ENCODE measurements around the gene PSMC3IP. TPM values are rescaled to one million over a fixed set of nuclear protein-coding genes. Genes with fewer than 3 reads are reported as not detected.

PSMC3IP gene
- total RNA-seq, result 0.89 and 5.2 TPM in 2 replicates

GRCh38 chr17:42577532-42578281 lies at the start of gene PSMC3IP:
PSMC3IP (minus strand) TSS chr17:42577729; CDS start chr17:42577686, 43 bp downstream.

GRCh38 chr17:42609182-42609813 lies 31.8 kb upstream of the PSMC3IP start, which contains the start of the genes RETREG3 and TUBG1:
RETREG3 (minus strand) TSS chr17:42609374; CDS start chr17:42609324, 50 bp downstream.
TUBG1 (plus strand) TSS chr17:42609683; CDS start chr17:42609738, 55 bp downstream.

DNA sequence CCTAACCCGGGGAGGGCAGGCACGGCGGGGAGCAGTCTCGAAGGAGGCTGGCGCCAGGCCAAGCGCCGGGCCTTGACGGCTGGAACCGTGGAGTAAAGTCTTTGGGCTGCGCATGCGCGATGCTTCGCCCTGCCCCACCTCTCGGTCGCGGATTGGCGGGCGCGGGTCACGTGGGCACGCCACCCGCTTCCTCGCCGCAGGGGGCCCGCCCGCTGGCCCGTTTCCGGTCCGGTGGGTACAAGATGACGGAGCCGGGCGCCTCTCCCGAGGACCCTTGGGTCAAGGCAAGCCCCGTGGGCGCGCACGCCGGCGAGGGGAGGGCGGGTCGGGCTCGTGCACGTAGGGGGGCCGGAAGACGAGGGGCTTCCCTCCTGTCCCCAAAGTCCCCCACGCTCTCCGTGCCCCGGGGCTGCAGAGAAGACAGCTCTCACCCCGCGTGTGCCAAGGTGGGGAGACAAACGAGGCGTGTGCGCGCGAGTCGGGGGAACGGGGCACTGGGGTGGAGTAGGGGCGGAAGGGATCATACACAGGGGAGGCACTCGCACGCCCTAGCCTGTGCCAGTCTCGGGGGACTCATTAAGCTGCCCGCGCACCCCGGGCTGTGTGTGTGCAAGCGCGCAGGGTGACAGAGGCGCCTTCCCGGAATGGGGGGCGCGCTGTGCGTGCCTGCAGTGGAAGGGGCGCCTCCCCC lies 10.5 kb downstream of the PSMC3IP start, which contains the start of gene MLX:
MLX (plus strand) TSS at position 218 of the 691 bp plus-strand sequence; CDS start at position 243, 25 bp downstream.

GRCh38 chr17:42561897-42562387 lies 15.6 kb downstream of the PSMC3IP start, which contains the start of gene COASY:
COASY (plus strand) TSS chr17:42562148; CDS start chr17:42562623, 475 bp downstream.

GRCh38 chr17:42552736-42553135 lies 24.8 kb downstream of the PSMC3IP start, which contains the start of gene HSD17B1:
HSD17B1 (plus strand) TSS chr17:42552923; CDS start chr17:42552934, 11 bp downstream.

DNA sequence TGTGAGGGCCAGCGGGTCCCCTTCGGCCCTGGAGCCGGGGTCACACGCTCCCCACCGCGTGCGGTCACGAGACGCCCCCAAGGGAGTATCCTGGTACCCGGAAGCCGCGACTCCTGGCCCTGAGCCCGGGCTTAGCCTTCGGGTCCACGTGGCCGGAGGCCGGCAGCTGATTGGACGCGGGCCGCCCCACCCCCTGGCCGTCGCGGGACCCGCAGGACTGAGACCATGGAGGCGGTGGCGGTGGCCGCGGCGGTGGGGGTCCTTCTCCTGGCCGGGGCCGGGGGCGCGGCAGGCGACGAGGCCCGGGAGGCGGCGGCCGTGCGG lies 41.5 kb downstream of the PSMC3IP start, which contains the start of gene NAGLU:
NAGLU (plus strand) TSS at position 194 of the 324 bp plus-strand sequence; CDS start at position 226, 32 bp downstream.

Other genes starting within 250 kb of the PSMC3IP start
- 105 and 140 TPM in 2 replicates for gene STAT3, start 189.3 kb downstream of the PSMC3IP start, total RNA-seq
- 374 and 587 TPM in 2 replicates for gene CAVIN1, start 154.5 kb downstream of the PSMC3IP start, total RNA-seq
- gene ATP6V0A1, start 118.9 kb downstream of the PSMC3IP start, total RNA-seq, result 53.4 and 68.0 TPM in 2 replicates
- 36.4 and 63.2 TPM in 2 replicates for gene NAGLU, start 41.5 kb downstream of the PSMC3IP start, total RNA-seq
- 0.88 and 1.5 TPM in 2 replicates for gene HSD17B1, start 24.8 kb downstream of the PSMC3IP start, total RNA-seq
- 13.1 and 26.4 TPM in 2 replicates for gene COASY, start 15.6 kb downstream of the PSMC3IP start, total RNA-seq
- 33.7 and 34.4 TPM in 2 replicates for gene MLX, start 10.6 kb downstream of the PSMC3IP start, total RNA-seq
- gene RETREG3, start 31.6 kb upstream of the PSMC3IP start, total RNA-seq, result 37.1 and 47.5 TPM in 2 replicates
- 12.5 and 43.9 TPM in 2 replicates for gene TUBG1, start 32.0 kb upstream of the PSMC3IP start, total RNA-seq
- gene TUBG2, start 81.6 kb upstream of the PSMC3IP start, total RNA-seq, result 11.9 and 13.2 TPM in 2 replicates
- 8.9 and 11.6 TPM in 2 replicates for gene PLEKHH3, start 99.3 kb upstream of the PSMC3IP start, total RNA-seq
- gene CCR10, start 104.1 kb upstream of the PSMC3IP start, total RNA-seq, result 1.8 and 2.5 TPM in 2 replicates
- gene CNTNAP1, start 104.8 kb upstream of the PSMC3IP start, total RNA-seq, result 24.9 and 52.4 TPM in 2 replicates
- gene EZH1, start 167.3 kb upstream of the PSMC3IP start, total RNA-seq, result 12.5 and 15.1 TPM in 2 replicates
- not detected in 2 replicates for gene RAMP2, start 183.5 kb upstream of the PSMC3IP start, total RNA-seq
- gene VPS25, start 195.7 kb upstream of the PSMC3IP start, total RNA-seq, result 46.7 and 67.1 TPM in 2 replicates
- gene WNK4, start 202.9 kb upstream of the PSMC3IP start, total RNA-seq, result 1.5 and 5.3 TPM in 2 replicates
- 32.8 and 53.2 TPM in 2 replicates for gene COA3, start 221.0 kb upstream of the PSMC3IP start, total RNA-seq
- gene CNTD1, start 221.1 kb upstream of the PSMC3IP start, total RNA-seq, result 0.05 TPM in 1 of 2 replicates, not detected in the other
- gene BECN1, start 246.6 kb upstream of the PSMC3IP start, total RNA-seq, result 95.9 and 96.8 TPM in 2 replicates

Data from smooth muscle cell of the umbilical artery (primary cell).